ENCODE data around the gene RNF133. TPM values are rescaled to one million over a fixed set of nuclear protein-coding genes. Genes with fewer than 3 reads are reported as not detected.

The RNF133 gene
- total RNA-seq, 4 donors from 2014 or later: not detected

Other genes starting within 250 kb of the RNF133 start
- under 1 TPM in 2 of 4 donors, not detected in 2; 0.27 to 0.46 TPM for gene RNF148, start 3.8 kb upstream of the RNF133 start, total RNA-seq
- 1 to 10 TPM; 2.1 to 3.7 (median 2.8) TPM for gene CADPS2, start 187.3 kb upstream of the RNF133 start, total RNA-seq

Measured in gastrocnemius medialis (tissue), 4 donors.